ENCODE measurements around the gene JOSD1. TPM values are rescaled to one million over a fixed set of nuclear protein-coding genes. Genes with fewer than 3 reads are reported as not detected.
A peak's percentile ranks its signal among the peaks of the same experiment; 100 is the strongest.

Gene JOSD1
- total and polyA plus RNA-seq, 7 experiments from 2014 or later: 7.4 to 175 (median 65.7) TPM

GRCh38 chr22:38689651-38690050 lies 11.1 kb downstream of the JOSD1 start:
- Histone ChIP-seq H3K9me3 (ENCODE audit: control insufficient read depth in 2 of 3, low read length in 3 of 3) (no peaks in the 10 kb centered on the region), H3K27ac (ENCODE audit: low read depth, low read length) (no peak overlapping the region), H3K4me3 (ENCODE audit: low read length) (no peak overlapping the region), H3K4me1 (ENCODE audit: control insufficient read depth in 2 of 2, insufficient read depth in 2 of 2, low read length in 2 of 2) (no peaks in the 10 kb centered on the region), H3K36me3 (ENCODE audit: control insufficient read depth in 2 of 3, insufficient read depth in 3 of 3, low read length in 3 of 3) (peaks cover 0 to 64% (median 14%) of the 10 kb centered on the region in 3 experiments), H3K27me3 (ENCODE audit: control insufficient read depth in 2 of 2, insufficient read depth in 2 of 2, low read length in 2 of 2) (no peaks in the 10 kb centered on the region)
- H3K4me1 Mint-ChIP-seq: peaks cover 9 to 24% (median 21%) of the 10 kb centered on the region in 7 donors
- H3K36me3 Mint-ChIP-seq: peaks cover 0 to 31% (median 4%) of the 10 kb centered on the region in 5 donors
- ChIA-PET CTCF (interaction anchor here (0.6 kb wide), 1 partner anchor 35 kb away, joined by 3 read pairs; no protein-coding TSS in a partner anchor), POLR2A (interaction anchor here (1.0 kb wide), 1 partner anchor 8 kb away, joined by 4 read pairs; the partner anchor contains the start of gene TOMM22)
- DNase-seq (no peak), ATAC-seq (no peak)
- no peak overlapping the region for H3K27ac Mint-ChIP-seq
- no peaks in the 10 kb centered on the region for H3K9me3 Mint-ChIP-seq
- no peaks in the 10 kb centered on the region for H3K27me3 Mint-ChIP-seq
- no peak overlapping the region for H3K4me3 Mint-ChIP-seq
- intact Hi-C loops (cut with micrococcal nuclease): no loop called here

- no peak for ATAC-seq
- no peak overlapping the region for H3K4me3 Mint-ChIP-seq
- POLR2A ChIA-PET: interaction anchor here (0.7 to 1.2 kb wide), 2 partner anchors 13 to 74 kb away, joined by 3 to 5 read pairs; no protein-coding TSS in a partner anchor
These were observed 15.0 kb downstream of the JOSD1 start for GRCh38 chr22:38685761-38686160.

GRCh38 chr22:38684895-38685294 lies 15.8 kb downstream of the JOSD1 start:
- Mint-ChIP-seq H3K4me1 (peaks cover 12 to 28% (median 24%) of the 10 kb centered on the region in 7 donors), H3K9me3 (peaks cover 0 to 2% (median 0%) of the 10 kb centered on the region in 11 donors), H3K36me3 (peaks cover 0 to 32% (median 17%) of the 10 kb centered on the region in 5 donors), H3K4me3 (no peak overlapping the region), H3K27ac (peak overlapping the region in 3 of 9 donors; percentile 25 to 53 (median 28)), H3K27me3 (no peaks in the 10 kb centered on the region)
- no peaks in the 10 kb centered on the region for H3K9me3 ChIP-seq (ENCODE audit: control insufficient read depth in 2 of 3, low read length in 3 of 3)
- H3K4me3 ChIP-seq (ENCODE audit: low read length): no peak overlapping the region
- H3K27ac ChIP-seq (ENCODE audit: low read depth, low read length): no peak overlapping the region
- no peaks in the 10 kb centered on the region for H3K27me3 ChIP-seq (ENCODE audit: control insufficient read depth in 2 of 2, insufficient read depth in 2 of 2, low read length in 2 of 2)
- peaks cover 5 to 11% of the 10 kb centered on the region in 2 donors for H3K4me1 ChIP-seq (ENCODE audit: control insufficient read depth in 2 of 2, insufficient read depth in 2 of 2, low read length in 2 of 2)
- H3K36me3 ChIP-seq (ENCODE audit: control insufficient read depth in 2 of 3, insufficient read depth in 3 of 3, low read length in 3 of 3): peaks cover 0 to 72% (median 18%) of the 10 kb centered on the region in 3 experiments
- no peak for DNase-seq
- CTCF ChIA-PET: no interaction called here
- intact Hi-C loops (cut with micrococcal nuclease): loop anchor here in 1 of 2 donors (5.0 kb wide), 1 partner anchor 183 kb away; no protein-coding TSS in a partner anchor
- ATAC-seq: no peak
- POLR2A ChIA-PET: interaction anchor here (1.1 kb wide), 1 partner anchor 9 kb away, joined by 3 read pairs; no protein-coding TSS in a partner anchor

More at GRCh38 chr22:38685761-38686160, 15.0 kb downstream of the JOSD1 start:
- peaks cover 5 to 11% of the 10 kb centered on the region in 2 donors for H3K4me1 ChIP-seq (ENCODE audit: control insufficient read depth in 2 of 2, insufficient read depth in 2 of 2, low read length in 2 of 2)
- CTCF ChIA-PET: no interaction called here
- H3K27me3 ChIP-seq (ENCODE audit: control insufficient read depth in 2 of 2, insufficient read depth in 2 of 2, low read length in 2 of 2): no peaks in the 10 kb centered on the region
- Mint-ChIP-seq H3K27ac (peak overlapping the region in 3 of 9 donors; percentile 3 to 69 (median 25)), H3K36me3 (peaks cover 0 to 32% (median 17%) of the 10 kb centered on the region in 5 donors), H3K27me3 (no peaks in the 10 kb centered on the region), H3K9me3 (peaks cover 0 to 2% (median 0%) of the 10 kb centered on the region in 11 donors), H3K4me1 (peaks cover 12 to 28% (median 24%) of the 10 kb centered on the region in 7 donors)
- DNase-seq: no peak
- no peak overlapping the region for H3K27ac ChIP-seq (ENCODE audit: low read depth, low read length)
- H3K4me3 ChIP-seq (ENCODE audit: low read length): no peak overlapping the region
- intact Hi-C loops (cut with micrococcal nuclease): no loop called here
- H3K9me3 ChIP-seq (ENCODE audit: control insufficient read depth in 2 of 3, low read length in 3 of 3): no peaks in the 10 kb centered on the region
- peaks cover 0 to 72% (median 18%) of the 10 kb centered on the region in 3 experiments for H3K36me3 ChIP-seq (ENCODE audit: control insufficient read depth in 2 of 3, insufficient read depth in 3 of 3, low read length in 3 of 3)

GRCh38 chr22:38681582-38682335 lies 19.0 kb downstream of the JOSD1 start, which contains the start of gene TOMM22:
TOMM22 (plus strand) TSS chr22:38681957; CDS start chr22:38681979, 22 bp downstream.
- Mint-ChIP-seq H3K36me3 (peaks cover 0 to 20% (median 12%) of the 10 kb centered on the region in 5 donors), H3K27me3 (no peaks in the 10 kb centered on the region), H3K9me3 (peaks cover 0 to 2% (median 0%) of the 10 kb centered on the region in 11 donors), H3K4me1 (peaks cover 12 to 28% (median 24%) of the 10 kb centered on the region in 7 donors), H3K27ac (peak within 1 kb of the TSS; percentile 89 to 99 (median 98)), H3K4me3 (peak within 1 kb of the TSS; percentile 93 to 100 (median 99))
- peak within 1 kb of the TSS; percentile 87 for H3K27ac ChIP-seq (ENCODE audit: low read depth, low read length)
- no peaks in the 10 kb centered on the region for H3K9me3 ChIP-seq (ENCODE audit: control insufficient read depth in 2 of 3, low read length in 3 of 3)
- intact Hi-C loops (cut with micrococcal nuclease): loop anchor here (1.0 to 5.0 kb wide), 7 partner anchors 19 to 625 kb away; partner anchors contain the start of genes GTPBP1 (in 2 of the 2), CBY1 (in 1 of the 2), DDX17 (in 1 of the 2) and FAM227A (in 1 of the 2)
- peaks cover 5 to 11% of the 10 kb centered on the region in 2 donors for H3K4me1 ChIP-seq (ENCODE audit: control insufficient read depth in 2 of 2, insufficient read depth in 2 of 2, low read length in 2 of 2)
- H3K27me3 ChIP-seq (ENCODE audit: control insufficient read depth in 2 of 2, insufficient read depth in 2 of 2, low read length in 2 of 2): no peaks in the 10 kb centered on the region
- ATAC-seq (peak; percentile 98), DNase-seq (peak; percentile 74 to 88 (median 83))
- H3K4me3 ChIP-seq (ENCODE audit: low read length): peak within 1 kb of the TSS; percentile 85
- peaks cover 0 to 43% (median 8%) of the 10 kb centered on the region in 3 experiments for H3K36me3 ChIP-seq (ENCODE audit: control insufficient read depth in 2 of 3, insufficient read depth in 3 of 3, low read length in 3 of 3)
- ChIA-PET POLR2A (interaction anchor here (0.5 to 3.7 kb wide), 17 partner anchors 8 to 629 kb away, joined by 3 to 34 read pairs (median 4); partner anchors contain the start of genes CBY1, GTPBP1 and JOSD1), CTCF (interaction anchor here (0.5 to 2.4 kb wide), 10 partner anchors 8 to 613 kb away, joined by 3 to 22 read pairs (median 4); partner anchors contain the start of genes GTPBP1 and JOSD1)

GRCh38 chr22:38675833-38676232 lies 24.9 kb downstream of the JOSD1 start:
- no peaks in the 10 kb centered on the region for H3K27me3 ChIP-seq (ENCODE audit: control insufficient read depth in 2 of 2, insufficient read depth in 2 of 2, low read length in 2 of 2)
- no peaks in the 10 kb centered on the region for H3K4me1 ChIP-seq (ENCODE audit: control insufficient read depth in 2 of 2, insufficient read depth in 2 of 2, low read length in 2 of 2)
- intact Hi-C loops (cut with micrococcal nuclease): no loop called here
- Mint-ChIP-seq H3K27me3 (no peaks in the 10 kb centered on the region), H3K4me3 (no peak overlapping the region), H3K9me3 (peaks cover 0 to 2% (median 0%) of the 10 kb centered on the region in 11 donors), H3K27ac (peak overlapping the region in 2 of 9 donors; percentile 43 to 46), H3K36me3 (peaks cover 5 to 22% (median 8%) of the 10 kb centered on the region in 5 donors), H3K4me1 (peaks cover 0 to 7% (median 0%) of the 10 kb centered on the region in 7 donors)
- no peak for ATAC-seq
- H3K27ac ChIP-seq (ENCODE audit: low read depth, low read length): no peak overlapping the region
- DNase-seq: no peak
- ChIA-PET CTCF (no interaction called here), POLR2A (no interaction called here)
- H3K36me3 ChIP-seq (ENCODE audit: control insufficient read depth in 2 of 3, insufficient read depth in 3 of 3, low read length in 3 of 3): peaks cover 0 to 24% (median 4%) of the 10 kb centered on the region in 3 experiments
- H3K9me3 ChIP-seq (ENCODE audit: control insufficient read depth in 2 of 3, low read length in 3 of 3): no peaks in the 10 kb centered on the region
- H3K4me3 ChIP-seq (ENCODE audit: low read length): no peak overlapping the region

- H3K9me3 Mint-ChIP-seq: peaks cover 0 to 2% (median 0%) of the 10 kb centered on the region in 11 donors
- DNase-seq (no peak), ATAC-seq (no peak)
- no peaks in the 10 kb centered on the region for H3K27me3 Mint-ChIP-seq
- intact Hi-C loops (cut with micrococcal nuclease): no loop called here
- H3K36me3 ChIP-seq (ENCODE audit: control insufficient read depth in 2 of 3, insufficient read depth in 3 of 3, low read length in 3 of 3): peaks cover 0 to 27% (median 4%) of the 10 kb centered on the region in 3 experiments
- H3K27ac Mint-ChIP-seq: peak overlapping the region in 1 of 9 donors; percentile 32
- H3K36me3 Mint-ChIP-seq: peaks cover 5 to 27% (median 8%) of the 10 kb centered on the region in 5 donors
- H3K4me1 Mint-ChIP-seq: peaks cover 0 to 7% (median 0%) of the 10 kb centered on the region in 7 donors
- ChIA-PET POLR2A (no interaction called here), CTCF (no interaction called here)
- no peak overlapping the region for H3K4me3 Mint-ChIP-seq
- H3K27me3 ChIP-seq (ENCODE audit: control insufficient read depth in 2 of 2, insufficient read depth in 2 of 2, low read length in 2 of 2): no peaks in the 10 kb centered on the region
- H3K27ac ChIP-seq (ENCODE audit: low read depth, low read length): no peak overlapping the region
- H3K4me1 ChIP-seq (ENCODE audit: control insufficient read depth in 2 of 2, insufficient read depth in 2 of 2, low read length in 2 of 2): no peaks in the 10 kb centered on the region
- no peak overlapping the region for H3K4me3 ChIP-seq (ENCODE audit: low read length)
- H3K9me3 ChIP-seq (ENCODE audit: control insufficient read depth in 2 of 3, low read length in 3 of 3): no peaks in the 10 kb centered on the region
These were observed 25.9 kb downstream of the JOSD1 start for GRCh38 chr22:38674888-38675287.

Data from naive thymus-derived CD4-positive, alpha-beta T cell (primary cell).